Osteoblast (primary cell): Measurements from ENCODE around the gene BOD1. TPM values are rescaled to one million over a fixed set of nuclear protein-coding genes. Genes with fewer than 3 reads are reported as not detected.

Experiments used
- DNase-seq: peaks from one replicate; pipeline ENCODE4 v3.0.0; 2011; ENCODE audit warnings: low spot score, mixed read lengths; ENCODE audit not compliant: insufficient read length; ENCODE audit errors: missing footprints
- H2AFZ ChIP-seq: 2 replicates; pipeline ENCODE4 v1.6.0; 2011; ENCODE audit warnings: mild to moderate bottlenecking, low read length
- H3K27ac ChIP-seq: 2 replicates; pipeline ENCODE4 v1.5.1; 2011; ENCODE audit warnings: mild to moderate bottlenecking, low read depth, low read length, moderate library complexity
- H3K27me3 ChIP-seq: 2 replicates; pipeline ENCODE4 v1.6.0; 2012; ENCODE audit warnings: mild to moderate bottlenecking, control low read depth, inconsistent platforms, low read length, moderate library complexity; ENCODE audit not compliant: insufficient read depth
- H3K36me3 ChIP-seq: 2 replicates; pipeline ENCODE4 v1.5.1; 2011; ENCODE audit warnings: mild to moderate bottlenecking, low read length, control low read depth, moderate library complexity; ENCODE audit not compliant: insufficient read depth
- H3K4me1 ChIP-seq: 2 replicates; pipeline ENCODE4 v1.5.1; 2011; ENCODE audit warnings: mild to moderate bottlenecking, low read length, control low read depth, moderate library complexity; ENCODE audit not compliant: insufficient read depth
- H3K4me2 ChIP-seq: 2 replicates; pipeline ENCODE4 v1.6.0; 2011; ENCODE audit warnings: mild to moderate bottlenecking, low read length; ENCODE audit not compliant: insufficient read depth
- H3K4me3 ChIP-seq: fragments of 200-600 bp; sonication (generic); 3 replicates; pipeline ENCODE4 v1.5.1; 2012; ENCODE audit warnings: mild to moderate bottlenecking, low read length, inconsistent platforms; ENCODE audit not compliant: insufficient read depth
- H3K79me2 ChIP-seq: 2 replicates; pipeline ENCODE4 v1.6.0; 2012; ENCODE audit warnings: mild to moderate bottlenecking, low read length, control low read depth, inconsistent platforms; ENCODE audit not compliant: insufficient read depth
- H3K9me3 ChIP-seq: 2 replicates; pipeline ENCODE4 v1.5.1; 2011; ENCODE audit warnings: low read depth, low read length, control low read depth
- H4K20me1 ChIP-seq: 2 replicates; pipeline ENCODE4 v1.6.0; 2012; ENCODE audit warnings: mild to moderate bottlenecking, low read length, control low read depth; ENCODE audit not compliant: insufficient read depth
- total RNA-seq: library from RNA; depleted of rRNA; stranded (reverse); fragments of >200 nt; gene quantifications from 2 replicates; pipeline ENCODE4 v1.2.3, GENCODE V29; 2012
- TF ChIP-seq, protein P1 (sequence below): IDR thresholded peaks from 2 replicates; pipeline ENCODE4 v1.5.1; 2011; ENCODE audit warnings: mild to moderate bottlenecking, low read depth, low read length, moderate library complexity; ENCODE audit errors: extremely low read depth

The BOD1 gene
- total RNA-seq, result 90.5 and 91.6 TPM in 2 replicates

DNA sequence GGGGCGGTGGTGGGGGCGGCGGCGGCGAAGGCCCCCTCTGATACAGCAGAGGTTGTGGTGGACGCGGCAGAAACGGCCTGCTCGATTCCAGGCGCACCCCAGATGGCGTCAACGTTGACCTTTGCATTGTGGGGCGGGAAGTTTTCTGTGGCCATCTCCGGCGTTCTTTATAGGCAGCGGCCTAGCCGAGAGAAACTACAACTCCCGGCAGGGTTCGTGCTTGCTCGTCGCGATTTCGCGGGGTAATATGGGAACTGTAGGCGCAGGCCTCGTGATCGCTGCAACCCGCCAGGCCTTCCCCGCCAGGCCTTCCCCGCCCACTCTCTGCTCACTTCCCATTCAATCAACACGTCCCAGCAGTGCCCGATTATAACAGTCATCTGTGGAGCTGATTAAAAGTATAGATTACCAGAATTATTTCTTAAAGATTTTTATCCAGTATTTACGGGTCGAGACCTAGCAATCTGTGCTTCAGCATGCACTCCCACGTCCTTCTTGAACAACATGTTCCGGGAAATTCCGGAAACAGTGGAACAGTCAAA lies at the start of gene BOD1:
BOD1 (minus strand) TSS at position 74 of the 542 bp plus-strand sequence. CDS start 214 bp downstream, outside the sequence.
- DNase-seq, result peak; percentile 96
- Histone ChIP-seq H3K79me2 (peaks cover 47% of the 10 kb centered on the region), H3K27me3 (no peaks in the 10 kb centered on the region), H4K20me1 (peaks cover 33% of the 10 kb centered on the region), H3K4me3 (peak within 1 kb of the TSS; percentile 88), H3K27ac (peak within 1 kb of the TSS; percentile 85), H3K36me3 (peaks cover 12% of the 10 kb centered on the region), H3K4me2 (peak within 1 kb of the TSS; percentile 84), H2AFZ (peak within 1 kb of the TSS; percentile 75), H3K9me3 (no peaks in the 10 kb centered on the region), H3K4me1 (peaks cover 30% of the 10 kb centered on the region)
- TF ChIP-seq, protein P1, sequence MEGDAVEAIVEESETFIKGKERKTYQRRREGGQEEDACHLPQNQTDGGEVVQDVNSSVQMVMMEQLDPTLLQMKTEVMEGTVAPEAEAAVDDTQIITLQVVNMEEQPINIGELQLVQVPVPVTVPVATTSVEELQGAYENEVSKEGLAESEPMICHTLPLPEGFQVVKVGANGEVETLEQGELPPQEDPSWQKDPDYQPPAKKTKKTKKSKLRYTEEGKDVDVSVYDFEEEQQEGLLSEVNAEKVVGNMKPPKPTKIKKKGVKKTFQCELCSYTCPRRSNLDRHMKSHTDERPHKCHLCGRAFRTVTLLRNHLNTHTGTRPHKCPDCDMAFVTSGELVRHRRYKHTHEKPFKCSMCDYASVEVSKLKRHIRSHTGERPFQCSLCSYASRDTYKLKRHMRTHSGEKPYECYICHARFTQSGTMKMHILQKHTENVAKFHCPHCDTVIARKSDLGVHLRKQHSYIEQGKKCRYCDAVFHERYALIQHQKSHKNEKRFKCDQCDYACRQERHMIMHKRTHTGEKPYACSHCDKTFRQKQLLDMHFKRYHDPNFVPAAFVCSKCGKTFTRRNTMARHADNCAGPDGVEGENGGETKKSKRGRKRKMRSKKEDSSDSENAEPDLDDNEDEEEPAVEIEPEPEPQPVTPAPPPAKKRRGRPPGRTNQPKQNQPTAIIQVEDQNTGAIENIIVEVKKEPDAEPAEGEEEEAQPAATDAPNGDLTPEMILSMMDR, result no peak

DNA sequence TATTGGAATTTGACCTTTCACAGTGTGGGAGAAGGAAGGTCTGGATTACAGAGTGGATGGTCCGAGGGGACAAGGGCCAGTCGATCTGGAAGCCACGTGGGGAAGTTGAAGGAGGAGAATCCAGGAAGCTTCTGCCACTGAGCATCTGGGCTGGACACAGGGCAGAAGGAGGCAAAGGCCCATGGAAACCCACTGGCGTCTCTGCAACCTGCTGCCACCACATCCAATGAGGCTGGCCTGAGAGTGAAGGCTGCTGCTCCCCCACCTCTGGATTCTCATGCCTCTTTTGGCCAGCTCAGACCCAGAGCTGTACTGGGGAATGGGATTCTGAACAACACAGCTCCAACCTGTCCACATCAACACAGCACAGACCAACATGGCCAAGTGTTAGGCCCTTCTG lies 48.9 kb upstream of the BOD1 start:
- H2AFZ ChIP-seq, result no peak overlapping the region
- H3K4me1 ChIP-seq, result peaks cover 5% of the 10 kb centered on the region
- H3K9me3 ChIP-seq, result peaks cover 2% of the 10 kb centered on the region
- no peaks in the 10 kb centered on the region for H4K20me1 ChIP-seq
- no peaks in the 10 kb centered on the region for H3K27me3 ChIP-seq
- H3K4me2 ChIP-seq, result no peak overlapping the region
- H3K36me3 ChIP-seq, result no peaks in the 10 kb centered on the region
- no peak for DNase-seq
- H3K79me2 ChIP-seq, result no peaks in the 10 kb centered on the region
- TF ChIP-seq, protein P1, result no peak
- H3K27ac ChIP-seq, result no peak overlapping the region
- no peak overlapping the region for H3K4me3 ChIP-seq

DNA sequence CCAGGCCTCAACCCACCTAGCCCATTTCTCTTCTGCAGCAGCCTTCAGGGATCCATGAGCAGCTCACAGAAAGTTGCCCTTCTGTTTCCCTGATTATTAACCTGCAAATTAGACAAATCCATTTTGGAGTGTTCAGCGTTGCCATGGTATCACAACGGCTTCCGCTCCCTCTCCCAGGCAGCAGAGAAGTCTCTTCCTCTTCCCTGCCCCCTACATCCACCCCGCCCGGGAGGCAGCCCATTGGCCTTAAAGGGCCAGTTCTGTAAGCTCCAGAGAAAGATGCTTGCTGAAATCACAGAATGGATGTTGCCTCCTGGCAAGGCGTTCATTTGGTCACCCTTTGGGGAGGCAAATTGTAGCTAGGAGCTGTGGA lies 47.7 kb upstream of the BOD1 start:
- Histone ChIP-seq H3K27ac (no peak overlapping the region), H3K4me1 (no peaks in the 10 kb centered on the region), H4K20me1 (no peaks in the 10 kb centered on the region), H3K4me3 (no peak overlapping the region), H3K79me2 (no peaks in the 10 kb centered on the region), H3K36me3 (no peaks in the 10 kb centered on the region), H3K9me3 (peaks cover 2% of the 10 kb centered on the region), H3K27me3 (no peaks in the 10 kb centered on the region), H2AFZ (no peak overlapping the region), H3K4me2 (no peak overlapping the region)
- no peak for DNase-seq
- TF ChIP-seq, protein P1, result no peak

DNA sequence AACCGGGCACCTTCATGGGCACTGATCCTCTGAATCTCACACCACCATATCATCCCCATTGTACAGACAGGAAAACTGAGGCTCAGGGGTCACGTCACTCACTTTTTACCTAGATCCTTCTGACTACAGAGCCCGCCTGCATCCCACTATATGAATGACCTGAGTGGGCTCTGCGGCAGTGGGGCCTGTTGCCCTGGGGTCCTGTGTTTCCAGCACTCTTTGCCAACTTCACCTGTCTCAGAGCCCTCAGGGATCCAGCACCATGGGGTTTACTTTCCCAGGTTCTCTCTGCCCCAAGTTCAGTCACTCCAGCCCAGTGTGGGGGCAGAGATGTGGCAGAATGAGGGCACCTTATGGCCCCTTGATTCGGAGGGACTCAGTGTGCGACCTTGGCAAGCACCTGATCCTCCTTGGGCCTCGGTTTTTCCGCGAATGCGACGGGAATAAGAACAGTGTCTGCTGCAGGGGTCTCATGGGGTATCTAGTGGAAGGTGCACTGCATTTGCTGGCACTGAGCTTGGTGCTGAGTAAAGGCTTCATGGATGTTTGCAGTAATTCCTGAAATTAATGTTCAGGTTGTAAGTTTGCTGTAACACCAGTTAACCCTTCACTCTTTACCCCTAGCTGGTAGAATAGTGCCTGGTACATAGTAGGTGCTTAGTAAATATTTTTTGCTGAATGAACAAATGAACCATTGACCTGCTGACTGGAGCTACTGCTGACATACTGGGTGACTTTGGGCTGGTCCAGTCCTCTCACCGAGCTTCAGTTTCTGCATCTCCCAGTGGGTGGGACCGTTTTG lies 47.1 kb upstream of the BOD1 start:
- no peaks in the 10 kb centered on the region for H3K9me3 ChIP-seq
- no peak overlapping the region for H2AFZ ChIP-seq
- no peak overlapping the region for H3K4me2 ChIP-seq
- no peak overlapping the region for H3K27ac ChIP-seq
- no peak for DNase-seq
- no peaks in the 10 kb centered on the region for H4K20me1 ChIP-seq
- H3K27me3 ChIP-seq, result no peaks in the 10 kb centered on the region
- H3K4me3 ChIP-seq, result no peak overlapping the region
- H3K79me2 ChIP-seq, result no peaks in the 10 kb centered on the region
- H3K36me3 ChIP-seq, result no peaks in the 10 kb centered on the region
- no peaks in the 10 kb centered on the region for H3K4me1 ChIP-seq
- TF ChIP-seq, protein P1, result no peak
